ENCODE data around the gene LUM.

DNA sequence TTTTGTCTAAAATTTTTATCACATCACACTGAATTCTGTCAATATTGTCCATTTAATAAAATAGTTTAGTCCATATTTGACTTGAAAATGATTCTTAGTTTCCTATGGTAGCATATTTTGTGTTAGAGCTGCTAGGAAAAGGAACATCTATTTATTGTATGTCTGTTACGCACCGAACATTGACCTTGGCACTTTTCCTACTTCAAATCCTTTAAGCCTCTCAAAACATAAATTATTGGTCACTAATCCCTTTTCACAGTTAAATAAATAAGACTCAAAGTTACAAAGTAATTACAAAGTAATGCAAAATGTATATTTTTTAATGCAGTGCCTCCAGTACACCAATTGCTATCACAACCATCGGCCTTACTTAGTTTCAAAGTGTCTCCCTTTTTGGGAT is 42.8 kb upstream of the LUM start:
- TF ChIP-seq CTCF (IDR thresholded peaks at IDR 0.05 in 8 of 11, conservative IDR thresholded peaks at IDR 0.05 in 3 of 11): no peak
- no peak for TF ChIP-seq POLR2A (IDR thresholded peaks at IDR 0.05)
- TF ChIP-seq POLR2AphosphoS5 (IDR thresholded peaks at IDR 0.05): no peak
